ENCODE data around the gene RAD51B.

Gene RAD51B

GRCh38 chr14:67908052-67908754 is 88.6 kb downstream of the RAD51B start:
- DNase-seq = no peak

GRCh38 chr14:67911562-67911961 is 92.0 kb downstream of the RAD51B start:
- no peak for DNase-seq

DNA sequence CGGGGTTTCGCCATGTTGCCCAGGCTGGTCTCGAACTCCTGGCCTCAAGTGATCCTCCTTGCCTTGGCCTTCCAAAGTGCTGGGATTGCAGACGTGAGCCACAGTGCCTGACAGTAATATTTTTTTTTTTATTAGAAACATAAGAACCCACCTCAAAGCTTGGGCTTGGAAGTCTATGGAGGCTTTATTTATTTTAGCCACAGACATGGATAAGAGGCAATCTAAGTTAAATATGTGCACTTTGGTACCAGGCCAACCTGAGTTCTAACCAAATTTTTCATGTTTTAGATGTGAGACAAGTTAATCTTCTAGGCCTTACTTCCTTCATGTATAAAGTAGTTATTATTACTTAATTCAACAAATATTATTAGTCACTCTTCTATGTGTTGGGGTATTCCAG is 96.9 kb downstream of the RAD51B start:
- no peak for DNase-seq

DNA sequence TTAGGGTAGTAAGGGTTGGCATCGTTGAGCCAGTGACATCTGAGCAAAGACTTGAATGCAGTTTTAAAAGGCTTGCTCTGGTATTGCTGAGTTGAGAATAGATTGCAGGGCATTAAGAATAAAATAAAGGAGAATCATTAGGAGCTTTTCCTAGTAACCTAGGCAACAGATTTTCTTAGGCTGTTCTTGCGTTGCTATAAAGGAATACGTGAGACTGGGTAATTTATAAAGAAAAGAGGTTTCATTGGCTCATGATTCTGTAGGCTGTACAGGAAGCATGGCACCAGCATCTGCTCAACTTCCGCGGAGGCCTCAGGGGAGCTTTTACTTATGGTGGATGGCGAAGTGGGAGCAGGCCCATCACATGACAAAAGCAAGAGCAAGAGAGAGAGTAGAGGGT is 97.4 kb downstream of the RAD51B start:
- DNase-seq = no peak

- DNase-seq = no peak
These were observed 99.3 kb downstream of the RAD51B start for GRCh38 chr14:67918838-67919237.

GRCh38 chr14:67919259-67920032 is 99.9 kb downstream of the RAD51B start:
- no peak for DNase-seq

DNA sequence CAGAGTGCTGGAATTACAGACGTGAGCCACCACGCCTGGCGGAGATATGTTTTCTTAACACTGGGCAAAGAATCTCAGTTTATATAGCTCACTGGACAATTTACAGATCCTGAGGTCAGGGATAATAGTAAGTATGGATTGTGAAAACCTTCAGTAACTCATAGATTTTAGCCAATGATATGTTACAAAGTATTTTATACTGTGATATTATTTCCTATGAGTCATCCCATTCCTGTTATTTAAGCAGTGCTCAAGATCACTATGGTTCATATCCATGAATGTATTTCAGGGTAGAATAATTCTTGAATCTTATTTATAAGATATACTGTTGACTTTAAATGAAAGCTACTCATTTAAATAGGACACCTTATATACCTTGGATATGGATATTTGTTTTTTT is 107.2 kb downstream of the RAD51B start:
- DNase-seq = no peak

DNA sequence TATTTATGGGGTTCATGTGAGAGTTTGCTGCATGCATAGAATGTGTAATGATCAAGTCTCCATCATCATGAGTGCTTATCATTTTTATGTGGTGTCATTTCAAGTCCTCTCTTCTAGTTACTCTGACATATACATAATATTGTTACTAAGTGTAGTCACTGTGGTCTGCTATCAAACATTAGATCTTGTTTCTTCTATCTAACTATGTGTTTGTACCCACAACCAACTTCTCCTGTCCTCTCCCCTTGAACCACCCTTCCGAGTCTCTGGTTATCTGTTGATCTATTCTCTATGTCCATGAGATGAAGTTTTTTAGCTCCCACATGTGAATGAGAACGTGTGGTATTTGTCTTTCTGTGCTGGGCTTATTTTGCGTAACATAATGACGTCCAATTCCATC is 107.7 kb downstream of the RAD51B start:
- no peak for DNase-seq

DNA sequence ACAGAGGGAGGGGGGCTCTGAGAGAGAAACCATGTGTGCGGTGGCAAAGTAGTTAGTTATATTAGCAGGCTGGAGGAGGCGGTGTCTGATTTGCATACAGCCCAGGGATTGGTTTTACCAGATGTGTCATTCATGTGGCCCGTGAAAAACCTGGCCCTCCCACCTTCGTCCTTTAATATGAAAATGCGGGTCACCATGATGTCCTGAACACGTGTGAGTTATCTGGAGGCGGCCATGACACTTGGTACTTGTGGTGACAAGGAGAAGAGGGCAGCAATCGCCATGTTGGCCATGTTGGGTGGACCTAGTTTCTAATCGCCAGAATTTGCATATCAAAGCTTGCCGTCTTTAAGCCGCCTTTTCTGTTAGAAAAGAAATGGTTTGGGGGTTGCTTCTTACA is 108.8 kb downstream of the RAD51B start:
- no peak for DNase-seq

DNA sequence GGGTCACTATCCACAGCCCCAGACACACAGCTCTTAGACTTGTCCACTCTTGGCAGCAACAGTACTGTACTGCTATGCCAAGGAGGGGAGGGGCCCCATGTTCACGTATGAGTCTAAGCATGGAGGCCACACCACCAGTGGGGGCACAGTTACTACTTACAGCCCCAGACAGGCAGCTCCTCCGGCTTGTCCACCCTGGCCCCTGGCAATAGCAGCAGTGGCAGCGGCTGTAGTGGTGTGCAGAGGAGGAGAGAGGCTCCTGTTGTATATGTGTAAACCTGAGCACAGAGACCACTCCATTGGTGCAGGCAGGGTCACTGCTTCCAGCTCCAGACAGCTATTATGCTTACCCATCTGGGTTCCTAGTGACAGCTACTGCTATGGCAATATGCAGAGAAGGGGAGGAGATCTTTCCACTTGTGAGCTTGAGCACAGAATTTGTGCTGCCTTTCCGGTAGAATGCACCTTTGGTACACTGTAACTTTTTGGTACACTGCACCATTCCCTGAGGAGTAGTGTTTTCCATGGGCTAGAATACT is 113.2 kb downstream of the RAD51B start:
- no peak for DNase-seq

- no peak for DNase-seq
These were observed 113.7 kb downstream of the RAD51B start for GRCh38 chr14:67933266-67933665.

DNA sequence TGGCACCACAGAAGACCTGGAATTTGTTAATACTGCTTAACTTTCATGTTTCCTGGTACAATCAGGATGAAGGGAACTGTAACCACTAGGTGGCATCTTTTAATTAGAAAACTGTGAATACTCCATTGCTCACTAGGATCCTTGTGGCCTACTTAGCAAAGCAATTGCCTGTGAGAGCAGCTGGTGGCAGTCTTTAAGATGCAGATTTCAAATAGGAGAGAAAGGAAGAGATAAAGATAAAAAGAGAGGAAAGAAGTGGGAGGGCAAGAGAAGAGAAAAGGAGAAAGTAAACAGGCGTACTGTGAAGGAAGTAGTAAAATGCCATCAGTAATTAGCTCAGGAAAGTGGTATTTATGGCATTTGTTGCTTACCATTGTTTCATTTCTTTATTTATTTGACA is 114.5 kb downstream of the RAD51B start:
- no peak for DNase-seq

DNA sequence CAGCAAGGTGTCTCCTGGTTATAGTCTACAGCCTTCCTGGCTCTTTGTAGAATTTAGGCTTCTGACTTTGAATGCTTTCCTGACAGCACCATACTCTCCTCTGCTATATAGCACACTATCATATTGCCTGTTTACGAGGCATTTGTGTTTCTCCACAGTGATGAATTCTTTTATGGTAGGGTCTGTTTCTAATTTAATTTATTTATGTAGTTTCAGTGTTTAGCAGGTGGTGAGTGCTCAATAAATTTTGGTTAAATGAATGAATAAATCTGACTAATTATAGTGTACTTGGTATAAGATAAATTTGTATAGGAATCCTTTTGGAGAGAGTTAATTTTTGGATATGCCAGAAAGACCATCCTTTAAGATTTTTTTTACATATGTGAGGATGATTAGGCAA is 115.3 kb downstream of the RAD51B start:
- no peak for DNase-seq

DNA sequence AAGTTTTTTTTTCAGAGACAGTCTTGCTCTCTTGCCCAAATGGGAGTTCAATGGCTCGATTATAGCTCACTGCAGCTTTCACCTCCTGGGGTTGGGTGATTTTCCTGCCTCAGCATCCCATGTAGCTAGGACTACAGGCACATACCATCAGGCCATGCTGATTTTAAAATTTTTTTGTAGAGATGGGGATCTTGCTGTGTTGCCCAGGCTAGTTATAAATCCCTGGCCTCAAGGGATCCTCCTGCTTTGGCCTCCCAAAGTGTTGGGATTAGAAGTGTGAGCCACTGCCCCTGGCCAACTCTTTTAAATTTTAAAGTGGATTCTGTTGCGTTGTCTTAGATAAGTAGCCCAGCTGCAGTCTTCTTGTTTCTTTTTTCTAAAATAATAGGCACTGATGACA is 115.8 kb downstream of the RAD51B start:
- DNase-seq = no peak

DNA sequence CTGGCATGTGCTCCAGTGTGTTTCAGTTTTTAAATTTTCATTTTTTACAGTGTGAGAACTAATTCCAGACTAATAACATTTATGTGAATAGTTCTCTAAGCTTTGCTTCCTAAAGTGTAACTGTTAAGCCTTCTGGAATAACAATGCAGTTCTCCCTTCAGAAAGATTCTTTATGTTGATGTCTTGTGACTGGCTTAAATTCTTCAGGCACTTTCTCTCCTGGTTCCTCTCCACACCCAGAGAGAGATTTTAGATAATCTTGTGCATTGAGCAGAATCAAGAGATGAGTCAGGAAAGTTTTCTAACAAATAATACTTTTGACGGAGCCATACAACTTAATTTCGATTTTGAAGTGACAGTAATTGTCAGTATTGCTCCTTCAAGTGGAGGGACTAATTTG is 118.5 kb downstream of the RAD51B start:
- DNase-seq = no peak

GRCh38 chr14:67940486-67941455 is 121.2 kb downstream of the RAD51B start:
- no peak for DNase-seq

DNA sequence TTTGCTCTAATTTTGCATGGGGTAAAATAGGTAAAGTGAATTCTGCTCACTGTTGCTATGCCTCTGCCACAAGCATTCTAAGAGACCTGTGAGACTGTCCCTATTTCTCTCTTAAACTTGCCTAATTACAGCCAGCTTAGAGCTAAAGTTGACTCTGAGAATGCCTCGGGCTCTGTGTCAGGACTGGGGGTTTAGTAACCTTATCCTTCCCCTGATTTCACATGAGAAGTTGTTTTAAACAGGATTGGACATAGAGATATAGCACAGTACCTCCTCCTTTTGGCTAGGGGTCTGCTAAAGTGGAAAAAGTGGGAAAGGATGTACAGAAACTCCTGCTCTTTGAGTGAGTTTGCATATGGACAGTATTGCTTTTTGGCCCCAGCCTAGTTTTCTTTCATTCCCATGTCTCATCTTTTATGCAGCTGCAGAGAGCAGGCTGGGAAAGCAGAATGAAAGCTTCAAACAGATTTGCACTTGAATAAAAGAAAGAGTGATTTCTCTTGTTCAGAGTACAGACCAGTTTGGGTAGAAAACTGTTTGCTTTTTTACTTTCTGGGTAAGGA is 122.0 kb downstream of the RAD51B start:
- no peak for DNase-seq

GRCh38 chr14:67942080-67942710 is 122.6 kb downstream of the RAD51B start:
- DNase-seq = no peak

DNA sequence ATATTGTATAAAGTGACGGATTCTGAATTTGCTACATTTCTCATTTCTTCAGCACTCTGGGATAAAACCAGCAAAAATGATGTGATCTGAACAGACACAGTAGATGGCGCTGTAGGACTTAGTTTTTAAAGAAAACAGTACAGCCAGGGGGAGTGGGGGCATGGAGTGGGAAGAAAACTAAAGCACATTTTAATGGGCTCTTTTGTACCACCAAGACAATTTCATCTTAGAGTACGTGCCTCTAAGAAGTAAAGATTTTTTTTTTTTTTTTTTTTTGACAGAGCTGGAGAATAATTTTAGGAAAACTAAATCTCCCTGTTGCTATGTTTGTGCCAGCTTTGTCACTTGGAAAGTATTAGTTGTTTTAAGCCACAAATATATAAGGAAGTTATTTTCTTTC is 124.4 kb downstream of the RAD51B start:
- DNase-seq = peak; percentile 44

- no peak for DNase-seq
These were observed 125.0 kb downstream of the RAD51B start for GRCh38 chr14:67944605-67945004.

GRCh38 chr14:67949771-67950170 is 130.2 kb downstream of the RAD51B start:
- no peak for DNase-seq

DNA sequence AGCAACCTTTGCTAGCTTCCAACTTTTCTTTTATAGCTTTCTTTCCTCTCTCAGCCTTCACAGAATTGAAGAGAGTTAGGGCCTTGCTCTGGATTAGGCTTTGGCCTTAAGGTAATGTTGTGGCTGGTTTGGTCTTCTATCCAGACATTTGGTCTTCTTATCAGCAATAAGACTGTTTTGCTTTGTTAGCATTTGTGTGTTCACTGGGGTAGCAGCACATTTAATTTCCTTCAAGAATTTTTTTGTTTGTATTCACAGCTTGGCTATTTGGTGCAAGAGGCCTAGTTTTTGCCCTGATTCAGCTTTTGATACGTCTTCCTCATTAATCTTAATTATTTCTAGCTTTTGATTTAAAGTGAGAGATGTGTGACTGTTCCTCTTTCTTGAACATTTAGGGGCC is 130.8 kb downstream of the RAD51B start:
- DNase-seq = no peak

Data from activated T-cell treated with anti-CD3 and anti-CD28 coated beads for 4 hours (primary cell).